Fibroblast of villous mesenchyme (primary cell): ENCODE results near the gene CLDN20. TPM values are rescaled to one million over a fixed set of nuclear protein-coding genes. Genes with fewer than 3 reads are reported as not detected.
A peak's percentile ranks its signal among the peaks of the same experiment; 100 is the strongest.

ENCODE experiments used
- DNase-seq: peaks from one replicate; pipeline ENCODE4 v3.0.0-alpha.2; 2010; ENCODE audit warnings: low read depth
- H3K4me3 ChIP-seq: 2 replicates; pipeline ENCODE4 v1.5.1; 2011; ENCODE audit warnings: low read depth, mild to moderate bottlenecking, low read length
- total RNA-seq: library from RNA; depleted of rRNA; stranded (reverse); fragments of >200 nt; gene quantifications from 2 replicates; pipeline ENCODE4 v1.2.3, GENCODE V29; 2012
- TF ChIP-seq, protein P1 (sequence below): IDR thresholded peaks from 2 replicates; pipeline ENCODE4 v1.5.1; 2012; ENCODE audit warnings: low read depth, mild to moderate bottlenecking, low read length; ENCODE audit not compliant: insufficient read depth

The CLDN20 gene
- total RNA-seq, 1 donor: not detected

GRCh38 chr6:155287762-155288161, 23.9 kb downstream of the CLDN20 start:
- no peak overlapping the region for H3K4me3 ChIP-seq
- TF ChIP-seq, protein P1, sequence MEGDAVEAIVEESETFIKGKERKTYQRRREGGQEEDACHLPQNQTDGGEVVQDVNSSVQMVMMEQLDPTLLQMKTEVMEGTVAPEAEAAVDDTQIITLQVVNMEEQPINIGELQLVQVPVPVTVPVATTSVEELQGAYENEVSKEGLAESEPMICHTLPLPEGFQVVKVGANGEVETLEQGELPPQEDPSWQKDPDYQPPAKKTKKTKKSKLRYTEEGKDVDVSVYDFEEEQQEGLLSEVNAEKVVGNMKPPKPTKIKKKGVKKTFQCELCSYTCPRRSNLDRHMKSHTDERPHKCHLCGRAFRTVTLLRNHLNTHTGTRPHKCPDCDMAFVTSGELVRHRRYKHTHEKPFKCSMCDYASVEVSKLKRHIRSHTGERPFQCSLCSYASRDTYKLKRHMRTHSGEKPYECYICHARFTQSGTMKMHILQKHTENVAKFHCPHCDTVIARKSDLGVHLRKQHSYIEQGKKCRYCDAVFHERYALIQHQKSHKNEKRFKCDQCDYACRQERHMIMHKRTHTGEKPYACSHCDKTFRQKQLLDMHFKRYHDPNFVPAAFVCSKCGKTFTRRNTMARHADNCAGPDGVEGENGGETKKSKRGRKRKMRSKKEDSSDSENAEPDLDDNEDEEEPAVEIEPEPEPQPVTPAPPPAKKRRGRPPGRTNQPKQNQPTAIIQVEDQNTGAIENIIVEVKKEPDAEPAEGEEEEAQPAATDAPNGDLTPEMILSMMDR: peak; percentile 9
- no peak for DNase-seq

GRCh38 chr6:155290491-155290890, 26.7 kb downstream of the CLDN20 start:
- DNase-seq: no peak
- H3K4me3 ChIP-seq: no peak overlapping the region
- TF ChIP-seq, protein P1: no peak

- no peak overlapping the region for H3K4me3 ChIP-seq
- no peak for DNase-seq
- TF ChIP-seq, protein P1: no peak
Measured at GRCh38 chr6:155291291-155291690, 27.5 kb downstream of the CLDN20 start.

DNA sequence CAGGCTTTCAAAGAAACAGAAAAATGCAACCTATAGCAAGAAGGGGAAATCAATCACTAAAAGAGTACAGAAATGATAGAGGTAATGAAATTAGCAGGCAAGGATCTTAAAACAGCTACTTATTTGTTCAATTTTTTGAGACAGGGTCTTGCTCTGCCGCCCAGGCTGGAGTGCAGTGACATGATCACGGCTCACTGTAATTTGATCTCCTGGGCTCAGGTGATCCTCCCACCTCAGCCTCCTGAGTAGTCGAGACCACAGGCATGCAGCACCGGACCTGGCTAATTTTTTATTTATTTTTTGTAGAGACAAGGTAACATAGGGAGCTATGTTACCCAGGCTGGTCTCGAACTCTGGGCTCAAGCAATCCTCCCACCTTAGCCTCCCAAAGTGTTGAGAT, 28.9 kb downstream of the CLDN20 start:
- no peak overlapping the region for H3K4me3 ChIP-seq
- no peak for DNase-seq
- TF ChIP-seq, protein P1: no peak

GRCh38 chr6:155297669-155298068, 33.9 kb downstream of the CLDN20 start:
- no peak for DNase-seq
- H3K4me3 ChIP-seq: no peak overlapping the region
- TF ChIP-seq, protein P1: no peak

GRCh38 chr6:155301867-155302266, 38.1 kb downstream of the CLDN20 start:
- DNase-seq: no peak
- TF ChIP-seq, protein P1: no peak
- H3K4me3 ChIP-seq: no peak overlapping the region

DNA sequence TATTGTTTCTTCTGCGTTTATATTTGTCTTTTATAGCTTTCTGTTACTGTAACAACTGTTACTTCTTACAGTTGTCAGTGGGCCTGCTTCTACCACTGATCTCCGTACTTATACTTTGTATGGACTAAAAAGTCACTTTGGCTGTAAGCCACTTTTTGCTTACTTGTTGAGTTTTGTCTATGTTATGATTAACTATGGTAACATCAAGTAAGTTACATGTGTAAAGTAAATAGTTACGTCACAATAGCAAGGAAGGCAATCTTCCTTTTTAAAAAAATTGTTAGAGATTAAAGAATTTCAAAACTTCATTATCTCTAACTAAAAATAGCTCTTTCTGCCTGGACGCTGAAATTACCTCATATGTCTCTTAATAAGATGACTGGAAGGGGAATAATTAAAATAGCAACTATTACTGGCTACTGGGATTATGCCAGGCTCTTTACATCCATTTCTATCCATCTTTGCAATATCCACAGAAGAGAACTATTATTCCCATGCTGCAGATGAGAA, 39.6 kb downstream of the CLDN20 start:
- DNase-seq: peak; percentile 37
- no peak overlapping the region for H3K4me3 ChIP-seq
- TF ChIP-seq, protein P1: no peak
